GM18526 (cell line): ENCODE measurements around the gene PDCD7.

Experiments
- POLR2A ChIP-seq: IDR thresholded peaks from 3 replicates; pipeline ENCODE4 v1.6.1; 2011; ENCODE audit not compliant: insufficient read length; ENCODE audit errors: extremely low read depth

The PDCD7 gene

GRCh38 chr15:65069179-65069578, 64.4 kb downstream of the PDCD7 start:
- no peak for TF ChIP-seq POLR2A

GRCh38 chr15:65068403-65068788, 65.2 kb downstream of the PDCD7 start:
- no peak for TF ChIP-seq POLR2A

- TF ChIP-seq POLR2A, result no peak
Observed at GRCh38 chr15:65067645-65068402, 65.8 kb downstream of the PDCD7 start, which contains the start of gene RASL12. Gene RASL12 (minus strand): TSS chr15:65067991. CDS start chr15:65067835, 156 bp downstream.
